A172 (cell line): ENCODE measurements around the gene TARS2. TPM values are rescaled to one million over a fixed set of nuclear protein-coding genes. Genes with fewer than 3 reads are reported as not detected.

Experiments
- DNase-seq: peaks from one replicate; pipeline ENCODE4 v3.0.0-alpha.2; 2015; ENCODE audit warnings: low spot score
- total RNA-seq: library from RNA; depleted of rRNA; stranded (reverse); fragments of >200 nt; shearing (Covaris generic); gene quantifications from 2 replicates; pipeline ENCODE4 v1.2.3, GENCODE V29; 2014; rRNA removed

Gene TARS2, protein sequence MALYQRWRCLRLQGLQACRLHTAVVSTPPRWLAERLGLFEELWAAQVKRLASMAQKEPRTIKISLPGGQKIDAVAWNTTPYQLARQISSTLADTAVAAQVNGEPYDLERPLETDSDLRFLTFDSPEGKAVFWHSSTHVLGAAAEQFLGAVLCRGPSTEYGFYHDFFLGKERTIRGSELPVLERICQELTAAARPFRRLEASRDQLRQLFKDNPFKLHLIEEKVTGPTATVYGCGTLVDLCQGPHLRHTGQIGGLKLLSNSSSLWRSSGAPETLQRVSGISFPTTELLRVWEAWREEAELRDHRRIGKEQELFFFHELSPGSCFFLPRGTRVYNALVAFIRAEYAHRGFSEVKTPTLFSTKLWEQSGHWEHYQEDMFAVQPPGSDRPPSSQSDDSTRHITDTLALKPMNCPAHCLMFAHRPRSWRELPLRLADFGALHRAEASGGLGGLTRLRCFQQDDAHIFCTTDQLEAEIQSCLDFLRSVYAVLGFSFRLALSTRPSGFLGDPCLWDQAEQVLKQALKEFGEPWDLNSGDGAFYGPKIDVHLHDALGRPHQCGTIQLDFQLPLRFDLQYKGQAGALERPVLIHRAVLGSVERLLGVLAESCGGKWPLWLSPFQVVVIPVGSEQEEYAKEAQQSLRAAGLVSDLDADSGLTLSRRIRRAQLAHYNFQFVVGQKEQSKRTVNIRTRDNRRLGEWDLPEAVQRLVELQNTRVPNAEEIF
- total RNA-seq = 30.0 and 32.1 TPM in 2 replicates

DNA sequence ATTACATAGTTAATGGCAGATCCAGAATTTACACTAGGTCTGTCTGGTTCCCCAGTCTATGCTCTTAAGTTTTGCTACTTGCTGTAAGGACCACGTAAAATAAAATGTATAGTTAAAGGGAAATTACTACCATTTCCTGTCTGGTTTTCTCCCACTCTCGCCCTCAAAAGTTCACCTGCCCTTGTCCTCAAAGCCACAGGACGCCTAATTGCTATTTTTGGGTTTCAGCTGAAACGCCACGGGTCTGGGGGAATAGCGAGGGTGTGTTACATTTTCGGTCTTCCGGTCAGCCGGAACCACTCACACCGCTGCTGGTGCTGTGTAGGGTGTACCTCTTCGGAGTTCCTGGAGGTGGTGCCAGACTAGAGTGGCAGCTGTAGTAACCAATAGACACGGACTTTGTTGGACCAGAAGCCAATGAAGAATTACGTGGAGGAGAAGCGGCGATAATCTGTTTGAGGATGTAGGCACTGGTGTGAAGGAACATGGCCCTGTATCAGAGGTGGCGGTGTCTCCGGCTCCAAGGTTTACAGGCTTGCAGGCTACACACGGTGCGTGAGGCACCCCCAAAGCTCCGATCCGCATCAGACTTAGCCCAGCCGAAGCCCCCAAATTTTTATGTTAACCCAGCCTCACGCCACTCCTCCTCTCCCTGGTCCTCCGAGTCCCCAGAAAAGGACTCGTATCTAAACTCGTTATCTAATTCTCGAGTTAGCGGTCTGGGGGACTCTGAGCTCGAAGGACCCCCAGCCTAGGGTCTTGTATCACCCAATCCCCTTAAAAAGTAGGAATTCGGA lies at the start of gene TARS2:
TARS2 (plus strand) TSS at position 454 of the 797 bp plus-strand sequence; CDS start at position 486, 32 bp downstream.
- DNase-seq = peak; percentile 100

DNA sequence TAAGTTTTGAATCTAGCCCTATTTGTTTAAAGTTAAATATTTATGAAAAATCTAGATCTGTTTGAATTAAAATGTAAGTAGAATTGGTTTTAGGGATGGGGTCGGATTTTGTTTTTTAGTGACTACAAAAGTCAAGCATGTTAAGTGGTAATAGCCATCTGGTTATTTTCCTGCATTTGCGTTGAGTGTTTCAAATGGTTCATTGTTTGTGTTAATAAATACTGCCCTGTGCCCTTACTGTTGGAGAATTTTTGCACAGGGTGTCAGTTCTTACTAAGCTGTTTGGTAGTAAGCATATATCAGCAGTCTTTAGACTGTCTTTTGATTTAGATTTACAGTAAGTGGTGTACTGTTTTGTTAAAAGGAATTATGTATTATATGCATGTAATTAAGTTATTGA lies 46.1 kb upstream of the TARS2 start:
- DNase-seq = no peak

DNA sequence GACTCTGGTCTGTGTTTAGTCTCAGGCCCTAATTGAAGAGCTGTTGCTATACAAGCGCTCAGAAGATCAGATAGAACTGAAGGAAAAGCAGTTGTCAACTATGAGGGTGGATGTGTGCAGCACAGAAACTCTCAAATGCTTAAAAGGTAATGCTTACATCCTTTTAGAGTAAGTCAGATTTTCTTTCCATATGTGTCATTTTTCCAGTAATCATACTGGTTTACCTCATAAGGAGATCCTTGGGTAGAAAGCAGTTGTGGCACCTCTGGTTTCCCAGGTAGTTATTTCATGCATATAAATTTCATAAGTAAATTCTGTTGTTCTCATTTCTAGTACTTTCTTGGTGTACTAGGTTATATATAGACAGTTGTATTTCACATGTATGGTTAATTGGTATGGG lies 43.0 kb upstream of the TARS2 start:
- DNase-seq = no peak

DNA sequence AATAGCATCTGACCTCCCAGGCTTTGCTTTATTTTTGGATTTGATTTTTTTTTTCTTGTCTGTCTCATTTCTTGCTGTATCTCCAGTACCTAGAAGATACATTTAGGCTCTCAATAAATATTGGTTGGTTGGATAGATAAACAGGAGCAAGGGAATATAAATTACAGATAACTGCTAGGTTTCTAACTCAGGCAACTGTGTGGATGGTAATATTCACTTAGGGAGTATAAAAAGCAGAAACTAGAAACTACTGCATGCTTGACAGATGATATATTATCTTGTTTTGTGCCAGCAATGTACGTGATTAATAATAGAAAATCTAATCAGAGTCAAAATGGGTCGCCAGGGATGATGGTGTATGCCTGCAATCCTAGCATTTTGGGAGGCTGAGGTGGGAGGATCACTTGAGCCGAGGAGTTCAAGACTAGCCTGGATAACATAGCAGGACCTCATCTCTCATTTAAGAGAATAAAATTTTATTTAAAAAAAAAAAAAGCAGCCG lies 31.0 kb upstream of the TARS2 start:
- no peak for DNase-seq

DNA sequence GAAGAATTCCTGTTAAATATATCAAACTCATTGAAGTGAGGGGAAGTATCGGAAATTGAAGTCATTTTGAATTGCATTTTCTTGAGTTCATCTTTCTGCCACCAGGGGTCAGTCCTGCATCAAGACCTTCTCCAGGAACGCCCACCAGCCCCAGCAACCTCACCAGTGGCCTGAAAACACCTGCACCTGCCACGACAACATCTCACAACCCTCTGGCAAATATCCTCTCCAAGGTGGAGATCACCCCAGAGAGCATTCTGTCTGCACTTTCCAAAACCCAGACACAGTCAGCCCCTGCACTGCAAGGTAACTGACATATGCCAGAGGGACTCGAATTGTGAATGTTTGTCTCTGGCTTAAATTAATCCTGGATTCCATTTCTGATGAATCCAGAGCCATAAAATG lies 22.8 kb upstream of the TARS2 start:
- DNase-seq = peak; percentile 60

DNA sequence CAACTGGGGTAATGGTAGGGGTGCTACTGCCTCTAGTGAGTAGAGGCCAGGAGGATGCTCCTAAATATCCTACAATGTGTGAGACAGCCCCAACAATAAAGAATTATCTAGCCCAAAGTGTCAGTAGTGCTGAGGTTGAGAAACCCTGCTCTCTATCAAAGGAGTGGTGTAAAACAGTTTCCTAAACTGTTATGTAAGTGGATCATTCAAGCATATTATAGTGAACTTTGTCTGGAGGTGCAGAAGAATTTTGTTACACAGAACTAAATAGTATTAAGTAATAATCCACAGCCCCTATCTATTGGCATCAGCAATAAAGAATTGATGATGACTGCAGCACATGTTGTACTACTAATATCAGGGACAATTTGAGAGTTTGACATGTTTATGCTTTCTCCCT lies 20.3 kb upstream of the TARS2 start:
- no peak for DNase-seq

DNA sequence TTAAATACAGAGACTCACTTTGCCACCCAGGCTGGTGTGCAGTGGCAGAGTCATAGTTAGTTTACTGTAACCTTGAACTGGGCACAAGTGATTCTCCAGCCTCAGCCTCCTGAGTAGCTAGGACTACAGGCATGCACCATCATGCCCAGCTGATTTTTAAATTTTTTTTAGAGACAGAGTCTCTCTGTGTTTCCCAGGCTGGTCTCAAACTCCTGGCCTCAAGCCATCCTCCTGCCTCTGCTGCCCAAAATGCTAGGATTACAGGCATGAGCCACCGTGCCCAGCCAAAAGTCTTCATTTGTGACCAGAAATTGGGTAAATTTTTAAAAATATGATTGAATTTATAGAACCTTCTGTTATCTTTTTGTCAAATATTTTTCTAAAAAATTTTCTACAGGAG lies 17.9 kb upstream of the TARS2 start:
- DNase-seq = no peak

DNA sequence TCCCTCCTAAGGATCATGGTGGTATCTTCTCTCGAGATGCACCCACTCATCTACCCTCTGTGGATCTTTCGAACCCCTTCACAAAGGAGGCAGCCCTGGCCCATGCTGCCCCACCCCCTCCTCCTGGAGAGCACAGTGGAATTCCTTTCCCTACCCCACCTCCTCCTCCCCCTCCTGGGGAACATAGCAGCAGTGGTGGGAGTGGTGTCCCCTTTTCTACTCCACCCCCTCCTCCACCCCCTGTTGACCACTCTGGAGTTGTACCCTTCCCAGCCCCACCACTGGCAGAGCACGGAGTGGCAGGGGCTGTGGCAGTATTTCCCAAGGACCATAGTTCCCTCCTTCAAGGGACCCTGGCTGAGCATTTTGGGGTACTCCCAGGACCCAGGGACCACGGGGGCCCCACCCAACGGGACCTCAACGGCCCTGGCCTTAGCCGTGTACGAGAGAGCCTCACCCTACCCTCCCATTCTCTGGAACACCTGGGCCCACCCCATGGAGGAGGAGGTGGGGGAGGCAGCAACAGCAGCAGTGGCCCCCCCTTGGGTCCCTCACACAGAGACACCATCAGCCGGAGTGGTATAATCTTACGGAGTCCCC lies 14.5 kb upstream of the TARS2 start:
- DNase-seq = no peak

DNA sequence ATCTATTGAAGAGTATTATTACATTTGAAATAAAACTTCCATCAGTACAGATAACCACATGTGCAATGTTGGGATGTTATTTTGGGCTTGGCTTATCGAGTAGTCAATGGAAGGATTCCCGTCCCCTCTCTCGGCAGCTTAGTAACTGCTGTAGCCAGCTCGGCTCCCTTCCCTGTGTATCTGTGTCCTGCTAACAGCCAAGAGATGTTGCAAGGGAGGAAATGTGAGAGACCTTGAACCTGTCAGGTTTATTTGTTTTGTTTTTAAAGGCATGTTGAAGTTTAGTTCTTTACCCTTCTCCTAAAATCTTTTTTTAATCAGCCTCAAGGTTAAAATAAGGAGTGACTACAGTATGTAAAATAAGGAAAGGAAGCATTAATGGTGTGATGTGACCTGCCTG lies 13.6 kb upstream of the TARS2 start:
- no peak for DNase-seq

DNA sequence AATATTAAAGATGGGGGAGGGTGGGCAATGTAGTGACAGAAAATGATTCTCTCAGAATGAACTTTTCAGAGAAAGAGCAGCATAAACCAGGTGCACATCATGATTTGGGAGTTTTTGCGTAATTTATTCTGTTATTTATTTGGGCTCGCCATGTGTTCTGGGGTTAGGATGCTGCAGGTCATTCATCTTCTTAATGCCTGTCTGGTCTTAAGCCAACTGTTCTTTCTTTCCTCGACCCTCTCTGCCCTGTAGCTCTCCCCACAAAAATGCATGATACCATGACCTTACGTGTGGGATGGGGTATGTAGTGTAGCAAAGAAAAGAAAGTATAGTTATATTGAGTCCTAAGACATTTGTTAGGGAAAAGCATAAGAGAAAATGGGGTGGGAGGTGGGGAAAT lies 12.3 kb upstream of the TARS2 start:
- DNase-seq = no peak

DNA sequence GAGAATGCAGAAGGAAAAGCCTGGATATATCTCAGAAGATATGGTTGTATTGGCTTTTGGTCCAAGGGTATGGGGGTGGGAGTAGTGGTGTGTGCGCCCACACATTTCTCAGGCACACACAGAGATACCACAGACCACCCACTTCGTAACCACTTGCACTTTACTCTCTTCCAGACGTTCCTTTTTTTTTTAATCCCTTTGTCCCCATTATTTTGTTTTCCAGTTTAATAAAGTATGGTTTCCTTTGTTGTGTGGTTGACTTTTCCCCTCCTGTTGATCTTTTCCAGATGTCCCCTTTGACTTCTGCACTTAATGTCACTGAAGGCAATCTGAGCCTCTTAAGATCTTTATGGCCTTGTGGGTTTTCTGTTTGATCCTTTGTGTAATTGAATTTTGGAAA lies 10.5 kb upstream of the TARS2 start:
- DNase-seq = no peak

DNA sequence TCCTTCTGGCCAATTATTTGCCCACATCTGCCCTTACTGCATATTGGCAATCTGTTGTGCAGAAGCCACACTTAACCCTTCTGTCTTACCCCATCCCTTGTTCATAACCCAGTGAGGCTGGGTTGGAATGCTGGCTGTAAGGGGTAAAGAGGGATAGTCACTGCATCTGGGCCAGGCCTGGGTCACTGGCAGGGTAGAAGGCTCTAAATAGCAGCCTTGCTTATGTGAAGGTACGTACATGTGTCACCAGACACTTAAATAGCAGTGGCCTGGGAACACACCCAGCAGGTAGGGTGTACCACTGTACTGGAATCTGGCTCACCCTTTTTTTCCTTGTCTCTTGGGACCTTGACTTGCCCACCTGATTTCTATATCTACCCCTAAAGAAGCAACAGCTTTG lies 9.9 kb upstream of the TARS2 start:
- no peak for DNase-seq

DNA sequence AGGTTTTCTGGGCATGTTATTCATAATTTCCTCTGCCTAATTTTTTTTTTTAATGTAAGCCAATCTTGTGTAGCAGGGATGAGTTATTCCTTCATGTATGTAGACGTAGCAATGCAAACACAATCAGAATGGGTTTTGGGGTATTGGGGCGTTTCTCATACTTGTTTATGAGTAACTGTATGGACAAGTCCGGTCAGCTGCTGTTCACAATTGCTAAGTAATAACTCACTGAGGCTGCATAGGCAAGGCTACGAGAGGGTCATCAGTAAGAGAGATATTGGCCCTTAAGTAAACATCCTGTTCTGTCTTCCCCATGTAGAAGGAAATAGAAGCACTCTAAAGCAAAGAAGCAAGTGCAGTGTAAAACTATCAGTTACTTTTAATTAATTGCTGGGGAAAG lies 9.5 kb upstream of the TARS2 start:
- DNase-seq = no peak

DNA sequence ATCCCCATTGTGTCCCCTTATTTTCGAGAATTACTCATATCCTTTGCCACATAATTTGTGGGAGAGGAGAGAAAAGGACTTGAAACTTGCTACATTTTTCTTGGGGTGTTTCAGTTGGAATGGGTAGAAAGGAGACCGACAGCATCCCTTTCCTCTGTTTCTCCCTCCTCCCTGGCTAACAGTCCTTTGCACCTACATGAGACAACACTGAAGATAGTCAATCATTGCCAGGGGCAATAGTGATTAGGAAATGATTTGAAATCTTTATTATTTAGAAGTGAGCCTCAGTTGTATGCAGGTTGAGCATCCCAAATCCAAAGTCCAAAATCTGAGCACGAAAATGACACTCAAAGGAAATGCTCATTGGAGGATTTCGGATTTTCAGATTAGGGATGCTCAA lies 7.8 kb upstream of the TARS2 start:
- no peak for DNase-seq

DNA sequence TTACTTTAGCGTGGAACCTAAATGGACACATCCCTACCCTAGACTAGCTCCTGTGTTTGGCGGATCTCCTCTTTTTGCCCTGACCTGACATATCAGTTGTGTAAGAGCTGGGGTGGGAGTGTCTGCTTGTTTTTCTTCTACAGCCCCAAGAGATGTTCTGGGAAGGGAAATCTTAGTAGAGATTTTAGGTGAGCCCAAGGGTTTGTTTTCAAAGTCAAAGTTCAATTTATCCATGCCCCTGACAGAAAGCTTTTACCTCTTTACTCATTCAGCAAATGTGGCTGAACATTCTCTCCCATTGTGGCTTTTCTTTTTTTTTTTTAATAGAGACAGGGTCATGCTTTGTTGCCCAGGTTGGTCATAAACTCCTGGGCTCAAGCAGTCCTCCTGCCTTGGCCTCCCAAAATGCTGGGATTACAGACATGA lies 7.3 kb upstream of the TARS2 start:
- DNase-seq = no peak

DNA sequence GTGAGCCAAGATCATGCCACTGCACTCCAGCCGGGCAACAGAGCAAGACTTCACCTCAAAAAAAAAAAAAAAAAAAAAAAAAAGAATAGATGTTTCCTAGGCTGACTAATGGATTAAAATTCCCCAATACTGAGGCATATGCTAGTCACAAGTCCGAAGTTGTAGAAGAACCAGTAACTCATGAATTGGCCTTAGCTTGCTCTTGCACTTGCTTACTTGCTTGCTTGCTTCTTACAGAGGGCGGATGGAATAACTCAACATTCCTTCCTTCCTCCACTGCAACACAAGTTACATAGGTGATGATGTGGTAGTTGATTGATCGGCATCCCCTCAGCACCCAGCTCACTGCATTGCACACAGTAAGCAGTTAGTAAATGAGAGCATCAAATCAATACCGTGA lies 2.8 kb upstream of the TARS2 start:
- DNase-seq = no peak

DNA sequence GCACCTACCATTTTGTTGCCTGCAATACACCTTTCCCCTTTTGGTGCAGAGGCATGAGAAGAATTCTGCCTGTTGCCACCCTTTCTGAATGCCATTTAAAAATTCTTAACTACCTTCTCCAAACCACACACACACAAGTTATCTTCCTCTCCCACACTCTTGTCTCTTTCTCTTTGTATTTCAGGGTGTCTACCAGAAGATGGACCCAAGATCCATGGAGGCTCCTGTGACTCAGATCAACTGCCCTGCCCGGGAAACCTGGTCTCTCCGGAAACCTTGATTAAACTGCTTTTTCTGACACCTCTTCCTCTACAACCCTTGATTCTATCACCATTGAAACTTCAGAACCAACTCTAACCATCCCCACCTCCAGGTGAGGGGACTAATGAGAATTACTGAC lies 2.4 kb upstream of the TARS2 start:
- peak; percentile 52 for DNase-seq

DNA sequence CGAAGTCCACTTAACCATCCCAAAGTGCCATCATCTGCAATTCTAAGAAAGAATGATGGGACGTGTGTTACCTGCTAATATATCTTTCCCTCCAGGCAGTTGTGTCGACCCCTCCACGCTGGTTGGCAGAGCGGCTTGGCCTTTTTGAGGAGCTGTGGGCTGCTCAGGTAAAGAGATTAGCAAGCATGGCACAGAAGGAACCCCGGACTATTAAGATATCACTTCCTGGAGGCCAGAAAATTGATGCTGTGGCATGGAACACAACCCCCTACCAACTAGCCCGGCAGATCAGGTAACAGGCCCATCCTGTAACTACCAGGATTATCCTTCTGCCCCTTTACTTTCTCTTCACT lies 520 bp downstream of the TARS2 start:
- no peak for DNase-seq

DNA sequence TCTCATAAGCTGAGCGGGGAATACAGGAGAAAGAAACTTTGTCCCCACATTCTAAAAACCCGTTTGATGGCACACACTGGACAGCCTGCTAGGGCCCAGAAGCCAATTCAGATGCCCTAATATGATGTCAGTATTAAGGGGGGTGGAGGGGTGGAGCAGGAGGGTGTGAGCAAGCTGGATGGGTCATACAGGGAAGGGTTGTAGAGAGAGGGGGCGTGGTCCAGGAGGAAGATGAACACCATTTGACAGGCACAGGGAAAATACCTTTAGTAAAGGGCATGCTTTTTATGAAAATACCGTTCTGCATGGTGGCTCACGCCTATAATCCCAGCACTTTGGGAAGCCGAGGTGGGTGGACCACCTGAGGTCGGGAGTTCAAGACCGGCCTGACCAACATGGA lies 6.0 kb downstream of the TARS2 start:
- no peak for DNase-seq

DNA sequence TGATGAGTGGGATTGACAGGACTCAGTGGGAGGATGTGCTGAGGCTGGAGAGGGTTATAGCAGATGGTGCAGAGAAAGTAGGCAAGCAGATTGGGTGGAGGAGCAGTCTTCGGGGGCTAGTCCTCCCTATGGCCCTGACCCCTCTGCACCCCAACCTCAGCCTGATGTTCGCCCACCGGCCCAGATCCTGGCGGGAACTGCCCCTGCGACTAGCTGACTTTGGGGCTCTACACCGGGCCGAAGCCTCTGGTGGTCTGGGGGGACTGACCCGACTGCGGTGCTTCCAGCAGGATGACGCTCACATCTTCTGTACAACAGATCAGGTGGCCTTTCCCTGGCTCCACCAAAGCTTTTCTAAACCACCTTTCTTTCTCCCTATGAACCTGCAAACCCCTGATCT lies 11.1 kb downstream of the TARS2 start:
- no peak for DNase-seq

DNA sequence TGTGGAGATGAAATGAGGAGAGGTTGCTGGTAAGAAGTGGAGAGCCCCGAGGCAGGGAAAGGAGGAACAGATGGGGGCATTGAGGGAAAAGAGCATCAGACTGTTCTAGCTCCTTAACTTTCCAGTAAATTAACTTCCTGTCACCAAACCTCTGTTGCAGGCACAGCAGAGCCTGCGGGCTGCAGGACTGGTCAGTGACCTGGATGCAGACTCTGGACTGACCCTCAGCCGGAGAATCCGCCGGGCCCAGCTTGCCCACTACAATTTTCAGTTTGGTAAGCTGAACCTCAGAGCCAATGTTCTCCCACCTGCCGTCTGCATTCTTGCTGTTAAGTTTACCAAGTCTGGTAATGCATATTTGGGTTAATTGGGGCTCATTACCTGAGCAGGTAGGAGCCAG lies 18.2 kb downstream of the TARS2 start:
- no peak for DNase-seq
